Ascending aorta (tissue), 2 donors: ENCODE data around the gene SPRR2F. TPM values are rescaled to one million over a fixed set of nuclear protein-coding genes. Genes with fewer than 3 reads are reported as not detected.

ENCODE experiments used
- DNase-seq, 2 donors: peaks; one replicate each; pipeline ENCODE4 v3.0.0-alpha.2; 2019; ENCODE audit warnings: low spot score in 2 of 2
- H3K27ac ChIP-seq, 2 donors: fragments of 200-600 bp; sonication (generic); one replicate each; pipeline ENCODE4 v1.5.1; 2016 to 2017; ENCODE audit warnings: mild to moderate bottlenecking in 1 of 2
- H3K27me3 ChIP-seq: fragments of 200-600 bp; sonication (generic); one replicate; pipeline ENCODE4 v1.5.1; 2017
- H3K36me3 ChIP-seq, 2 donors: fragments of 200-600 bp; sonication (generic); one replicate each; pipeline ENCODE4 v1.5.1; 2016
- H3K4me1 ChIP-seq, 2 donors: fragments of 200-600 bp; sonication (generic); one replicate each; pipeline ENCODE4 v1.5.1; 2016 to 2017; ENCODE audit warnings: mild to moderate bottlenecking in 1 of 2
- H3K4me3 ChIP-seq, 2 donors: fragments of 200-600 bp; sonication (generic); one replicate each; pipeline ENCODE4 v1.5.1; 2016 to 2017; ENCODE audit warnings: mild to moderate bottlenecking in 1 of 2
- H3K9me3 ChIP-seq, 2 donors: fragments of 200-600 bp; sonication (generic); one replicate each; pipeline ENCODE4 v1.5.1; 2016
- CTCF ChIP-seq, 3 experiments: fragments of 200-600 bp in 2 of 3; fragments of 450-650 bp in 1 of 3; sonication (generic) in 2 of 3; IDR thresholded peaks; one replicate each; pipeline ENCODE4 v1.5.1; 2016 to 2019; ENCODE audit warnings: antibody characterized with exemption in 3 of 3, mild to moderate bottlenecking in 1 of 3, moderate library complexity in 1 of 3
- intact Hi-C: fragments of 100-400 bp; cut with DNase I; formaldehyde crosslinking; loops from one replicate; pipeline ENCODE4 v1.15.1; 2023
- total RNA-seq: library from RNA; depleted of rRNA; stranded (reverse); fragments of >200 nt; gene quantifications from one replicate; pipeline ENCODE4 v1.1.0, GENCODE V29; 2016

SPRR2F gene
- total RNA-seq, 1 donor from 2014 or later = not detected

GRCh38 chr1:153094426-153094825, 18.9 kb downstream of the SPRR2F start, which contains the start of gene SPRR2E:
Gene SPRR2E (minus strand): TSS chr1:153094526. CDS start chr1:153093751, 775 bp downstream.
- Histone ChIP-seq H3K27me3 (no peaks in the 10 kb centered on the region), H3K9me3 (no peaks in the 10 kb centered on the region), H3K36me3 (no peaks in the 10 kb centered on the region), H3K27ac (no peak within 1 kb of the TSS), H3K4me1 (no peaks in the 10 kb centered on the region), H3K4me3 (no peak within 1 kb of the TSS)
- TF ChIP-seq CTCF (IDR thresholded peaks at IDR 0.05) = no peak
- DNase-seq = no peak
- intact Hi-C loops = no loop called here

- H3K4me1 ChIP-seq = no peaks in the 10 kb centered on the region
- intact Hi-C loops = no loop called here
- TF ChIP-seq CTCF (IDR thresholded peaks at IDR 0.05) = no peak
- no peak for DNase-seq
- H3K27ac ChIP-seq = no peak overlapping the region
- H3K4me3 ChIP-seq = no peak overlapping the region
- no peaks in the 10 kb centered on the region for H3K9me3 ChIP-seq
- H3K36me3 ChIP-seq = no peaks in the 10 kb centered on the region
- no peaks in the 10 kb centered on the region for H3K27me3 ChIP-seq
Observed at GRCh38 chr1:153087652-153088051, 25.7 kb downstream of the SPRR2F start.

GRCh38 chr1:153081736-153082135, 31.6 kb downstream of the SPRR2F start:
- H3K4me3 ChIP-seq = no peak overlapping the region
- no peaks in the 10 kb centered on the region for H3K9me3 ChIP-seq
- no peaks in the 10 kb centered on the region for H3K4me1 ChIP-seq
- H3K27ac ChIP-seq = no peak overlapping the region
- no peaks in the 10 kb centered on the region for H3K27me3 ChIP-seq
- DNase-seq = no peak
- H3K36me3 ChIP-seq = no peaks in the 10 kb centered on the region
- no peak for TF ChIP-seq CTCF (IDR thresholded peaks at IDR 0.05)
- intact Hi-C loops = no loop called here

GRCh38 chr1:153072806-153073726, 40.2 kb downstream of the SPRR2F start:
- no peaks in the 10 kb centered on the region for H3K27me3 ChIP-seq
- H3K36me3 ChIP-seq = no peaks in the 10 kb centered on the region
- no peaks in the 10 kb centered on the region for H3K4me1 ChIP-seq
- DNase-seq = no peak
- H3K9me3 ChIP-seq = no peaks in the 10 kb centered on the region
- no peak for TF ChIP-seq CTCF (IDR thresholded peaks at IDR 0.05)
- no peak overlapping the region for H3K27ac ChIP-seq
- intact Hi-C loops = no loop called here
- no peak overlapping the region for H3K4me3 ChIP-seq

GRCh38 chr1:153071511-153071910, 41.8 kb downstream of the SPRR2F start, which contains the start of gene SPRR2B:
Gene SPRR2B (minus strand): TSS chr1:153071611. CDS start chr1:153070839, 772 bp downstream.
- DNase-seq = no peak
- TF ChIP-seq CTCF (IDR thresholded peaks at IDR 0.05) = no peak
- no peaks in the 10 kb centered on the region for H3K4me1 ChIP-seq

More at GRCh38 chr1:153071511-153071910, 41.8 kb downstream of the SPRR2F start, which contains the start of gene SPRR2B:
- no peak within 1 kb of the TSS for H3K27ac ChIP-seq
- H3K36me3 ChIP-seq = no peaks in the 10 kb centered on the region
- H3K4me3 ChIP-seq = no peak within 1 kb of the TSS
- intact Hi-C loops = no loop called here
- H3K27me3 ChIP-seq = no peaks in the 10 kb centered on the region
- H3K9me3 ChIP-seq = no peaks in the 10 kb centered on the region
